ENCODE data around the gene ROPN1L.
A peak's percentile ranks its signal among the peaks of the same experiment; 100 is the strongest.
"Not testable (repeated sequence)": the region's sequence is repeated elsewhere in the genome, so short reads cannot be mapped to it uniquely, and the experiment has no call there.

The ROPN1L gene

GRCh38 chr5:10441083-10441991, at the start of gene ROPN1L:
TSS of gene ROPN1L (plus strand) at chr5:10441879. CDS start at chr5:10442168, 289 bp downstream.
- DNase-seq, result peak; percentile 55 to 94

GRCh38 chr5:10392567-10393328, 48.9 kb upstream of the ROPN1L start:
- DNase-seq, result not testable (repeated sequence)

DNA sequence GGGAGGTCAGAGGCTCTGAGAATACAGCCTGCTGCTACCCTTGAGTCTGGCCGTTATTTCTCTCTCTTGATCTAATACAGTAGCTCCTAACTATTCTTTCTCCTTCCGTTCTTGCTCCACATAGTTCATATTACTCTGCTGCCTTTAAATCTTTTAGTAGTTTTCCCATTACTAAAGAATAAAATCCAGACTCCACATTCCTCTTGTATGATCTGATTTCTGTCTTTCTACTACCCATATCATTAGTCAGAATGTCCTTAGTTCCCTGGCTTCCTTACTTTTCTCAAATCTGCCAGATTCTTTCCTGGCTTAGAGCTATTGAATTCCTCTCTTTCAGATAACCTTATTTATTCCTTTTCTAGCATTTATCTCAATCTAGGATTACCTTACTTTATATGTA, 48.2 kb upstream of the ROPN1L start:
- no peak for DNase-seq

DNA sequence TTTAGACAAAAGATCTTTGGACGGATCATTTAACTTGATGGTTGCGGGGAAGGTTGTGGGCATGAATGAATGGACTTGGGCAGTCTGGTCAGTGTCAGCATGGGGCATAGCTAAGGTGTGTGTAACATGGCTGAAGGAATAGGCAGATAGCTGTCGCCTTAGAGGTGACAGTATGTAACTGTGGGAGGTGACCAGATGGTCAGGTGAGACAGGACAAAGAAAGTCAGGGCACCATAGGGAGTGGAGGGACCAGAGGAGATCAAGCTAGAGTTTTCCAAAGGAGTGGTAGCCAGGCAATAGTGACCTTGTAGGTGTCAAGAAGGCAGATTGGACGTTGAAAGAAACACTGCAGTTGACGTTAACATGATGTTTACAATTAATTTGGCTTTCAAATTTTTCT, 45.1 kb upstream of the ROPN1L start:
- DNase-seq, result no peak

- DNase-seq, result no peak
Measured at GRCh38 chr5:10399839-10400238, 41.8 kb upstream of the ROPN1L start.

DNA sequence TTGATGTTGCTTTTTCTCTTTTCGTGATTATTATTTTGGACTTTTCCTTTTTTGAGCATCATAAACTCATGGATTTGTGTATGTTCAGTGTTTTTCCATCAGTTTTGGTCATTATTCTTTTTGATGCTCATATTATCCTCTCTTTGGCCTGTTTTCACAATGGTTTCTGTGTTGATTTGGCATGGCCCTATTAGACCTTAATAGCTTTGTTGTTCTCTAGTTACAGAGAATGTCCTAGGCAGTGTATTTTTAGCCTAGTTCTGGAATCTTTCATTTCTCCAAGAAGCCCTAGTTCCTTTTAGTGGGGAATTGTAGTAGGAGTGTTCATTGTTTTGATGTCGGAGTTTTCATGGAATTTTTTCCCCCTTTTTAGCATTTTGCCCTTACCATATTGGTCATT, 41.3 kb upstream of the ROPN1L start:
- no peak for DNase-seq

GRCh38 chr5:10400831-10401230, 40.8 kb upstream of the ROPN1L start:
- DNase-seq, result no peak

- DNase-seq, result no peak
Measured at GRCh38 chr5:10401498-10401897, 40.2 kb upstream of the ROPN1L start.

GRCh38 chr5:10403829-10404228, 37.9 kb upstream of the ROPN1L start:
- no peak for DNase-seq

GRCh38 chr5:10406651-10407050, 35.0 kb upstream of the ROPN1L start:
- no peak for DNase-seq

GRCh38 chr5:10409504-10409903, 32.2 kb upstream of the ROPN1L start:
- no peak for DNase-seq

GRCh38 chr5:10410662-10411061, 31.0 kb upstream of the ROPN1L start:
- no peak for DNase-seq

DNA sequence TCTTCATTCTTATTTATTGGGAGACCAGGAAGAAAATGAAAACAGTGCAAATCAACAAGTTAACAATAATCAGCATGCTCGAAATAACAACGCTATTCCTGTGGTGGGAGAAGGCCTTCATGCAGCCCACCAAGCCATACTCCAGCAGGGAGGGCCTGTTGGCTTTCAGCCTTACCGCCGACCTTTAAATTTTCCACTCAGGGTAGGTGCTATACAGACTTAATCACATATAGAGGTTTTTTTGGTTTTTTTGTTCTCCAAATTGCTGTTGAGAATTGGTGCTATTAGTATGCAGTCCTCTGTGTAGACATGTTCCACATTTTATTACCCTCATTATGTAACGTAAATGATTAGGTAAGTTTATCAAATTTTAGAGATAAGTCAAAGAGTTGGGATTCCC, 30.3 kb upstream of the ROPN1L start:
- no peak for DNase-seq

- DNase-seq, result no peak
Measured at GRCh38 chr5:10416868-10417267, 24.8 kb upstream of the ROPN1L start.

DNA sequence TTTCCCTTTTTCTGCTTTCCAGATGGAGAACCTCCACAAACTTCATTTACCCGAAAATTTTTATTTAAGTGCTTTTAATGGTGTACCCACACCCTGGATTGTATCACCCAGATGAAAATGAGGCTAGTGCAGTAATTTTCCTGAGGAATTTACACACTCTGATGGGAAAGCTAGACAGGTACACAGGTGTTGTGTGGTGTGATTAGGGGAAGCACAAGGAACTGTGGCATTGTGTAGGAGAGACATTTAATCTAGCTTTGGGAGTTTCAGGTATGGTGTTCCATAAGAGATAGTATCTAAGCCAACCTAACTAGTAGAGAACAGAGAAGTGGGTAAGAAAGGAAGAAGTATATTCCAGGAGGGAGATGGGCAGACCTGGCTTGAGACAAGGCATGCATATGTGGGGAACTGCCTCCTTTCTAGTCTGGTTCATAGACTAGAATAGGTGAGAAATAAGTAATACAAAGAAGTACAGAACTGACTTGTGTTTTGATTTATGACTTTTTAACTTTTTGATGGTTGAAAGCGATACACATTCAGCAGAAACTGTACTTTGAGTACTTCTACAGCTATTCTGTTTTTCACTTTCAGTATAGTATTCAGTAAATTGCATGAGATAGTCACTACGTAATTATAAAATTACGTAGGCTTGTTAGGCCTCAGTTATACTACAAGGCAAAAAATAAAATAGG, 22.9 kb upstream of the ROPN1L start:
- no peak for DNase-seq

DNA sequence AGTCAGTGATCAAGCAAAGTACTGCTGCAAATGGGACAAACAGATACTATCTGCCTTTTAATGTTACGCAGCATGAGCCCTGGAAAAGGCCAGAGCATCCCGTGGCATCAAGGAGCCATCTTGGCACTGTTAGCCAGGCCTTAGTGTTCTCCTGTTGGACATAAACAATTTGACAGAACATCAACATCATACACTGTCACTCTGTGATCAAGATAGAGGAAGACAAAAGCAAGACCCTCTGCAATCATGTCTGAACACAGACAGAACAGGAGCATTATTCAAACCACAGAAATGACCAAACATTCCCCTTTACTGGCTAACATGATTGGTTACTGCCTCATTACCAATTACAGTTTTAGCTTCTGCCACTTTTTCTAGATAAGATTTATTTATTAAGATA, 21.2 kb upstream of the ROPN1L start:
- DNase-seq, result no peak

DNA sequence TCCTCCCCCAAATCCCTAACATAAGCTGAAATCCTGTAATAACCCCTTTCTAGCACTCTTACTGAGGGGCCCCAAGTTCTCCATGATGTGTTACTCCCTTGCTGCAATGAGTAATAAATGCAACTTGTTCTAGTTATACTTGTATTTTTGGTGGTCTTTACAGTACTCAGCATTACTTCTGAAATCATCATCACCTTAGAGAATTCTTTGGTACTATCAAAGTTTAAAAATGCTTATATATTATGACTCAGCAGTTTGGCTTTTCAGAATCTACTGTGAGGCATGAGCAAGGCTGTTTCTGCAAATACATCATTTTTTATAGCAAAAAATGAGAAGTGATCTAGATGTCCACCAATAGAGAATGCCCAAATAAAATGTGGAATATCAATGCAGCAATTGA, 20.7 kb upstream of the ROPN1L start:
- no peak for DNase-seq

GRCh38 chr5:10421896-10422691, 19.6 kb upstream of the ROPN1L start:
- DNase-seq, result no peak

- no peak for DNase-seq
Measured at GRCh38 chr5:10423022-10423421, 18.7 kb upstream of the ROPN1L start.

- peak; percentile 19 to 57 for DNase-seq
Measured at GRCh38 chr5:10424124-10424731, 17.5 kb upstream of the ROPN1L start.

GRCh38 chr5:10427201-10427600, 14.5 kb upstream of the ROPN1L start:
- no peak for DNase-seq

- no peak for DNase-seq
Measured at GRCh38 chr5:10427978-10428377, 13.7 kb upstream of the ROPN1L start.

Data from NCI-H526 (cell line).